ENCODE data around the gene ZNF311.

ZNF311 gene

DNA sequence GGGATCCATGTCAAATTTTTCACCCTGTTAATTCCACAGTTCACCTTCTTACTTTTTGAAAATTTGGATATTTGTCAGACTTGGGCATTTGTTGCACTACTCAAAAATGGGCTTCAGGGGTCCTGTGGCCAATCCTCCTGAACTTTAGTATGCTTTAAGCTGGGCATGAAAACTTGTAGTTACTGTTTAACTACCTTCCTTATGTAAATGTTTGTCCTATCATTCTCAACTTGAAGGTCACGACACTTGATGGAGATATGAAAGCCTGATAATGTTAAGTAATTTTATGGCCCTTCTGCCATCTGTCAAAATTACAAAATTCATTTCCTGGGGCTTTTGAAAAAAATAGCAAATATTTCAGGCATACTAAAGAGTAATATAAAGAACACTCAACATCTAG is 4.2 kb upstream of the ZNF311 start:
- DNase-seq (ENCODE audit: low read depth in 1 of 2, low spot score in 1 of 2): no peak
- H3K4me3 ChIP-seq (replicated peaks; ENCODE audit: insufficient read depth, low read length): no peak overlapping the region
- TF ChIP-seq SPI1 (IDR thresholded peaks at IDR 0.05; ENCODE audit: borderline replicate concordance, low read depth): no peak
- TF ChIP-seq, protein P1, sequence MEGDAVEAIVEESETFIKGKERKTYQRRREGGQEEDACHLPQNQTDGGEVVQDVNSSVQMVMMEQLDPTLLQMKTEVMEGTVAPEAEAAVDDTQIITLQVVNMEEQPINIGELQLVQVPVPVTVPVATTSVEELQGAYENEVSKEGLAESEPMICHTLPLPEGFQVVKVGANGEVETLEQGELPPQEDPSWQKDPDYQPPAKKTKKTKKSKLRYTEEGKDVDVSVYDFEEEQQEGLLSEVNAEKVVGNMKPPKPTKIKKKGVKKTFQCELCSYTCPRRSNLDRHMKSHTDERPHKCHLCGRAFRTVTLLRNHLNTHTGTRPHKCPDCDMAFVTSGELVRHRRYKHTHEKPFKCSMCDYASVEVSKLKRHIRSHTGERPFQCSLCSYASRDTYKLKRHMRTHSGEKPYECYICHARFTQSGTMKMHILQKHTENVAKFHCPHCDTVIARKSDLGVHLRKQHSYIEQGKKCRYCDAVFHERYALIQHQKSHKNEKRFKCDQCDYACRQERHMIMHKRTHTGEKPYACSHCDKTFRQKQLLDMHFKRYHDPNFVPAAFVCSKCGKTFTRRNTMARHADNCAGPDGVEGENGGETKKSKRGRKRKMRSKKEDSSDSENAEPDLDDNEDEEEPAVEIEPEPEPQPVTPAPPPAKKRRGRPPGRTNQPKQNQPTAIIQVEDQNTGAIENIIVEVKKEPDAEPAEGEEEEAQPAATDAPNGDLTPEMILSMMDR (IDR thresholded peaks at IDR 0.05; ENCODE audit: insufficient read depth, low read length): no peak
- no peaks in the 10 kb centered on the region for H3K27me3 ChIP-seq (ENCODE audit: insufficient read depth, poor library complexity, severe bottlenecking)
- H3K27ac ChIP-seq (replicated peaks): no peak overlapping the region

DNA sequence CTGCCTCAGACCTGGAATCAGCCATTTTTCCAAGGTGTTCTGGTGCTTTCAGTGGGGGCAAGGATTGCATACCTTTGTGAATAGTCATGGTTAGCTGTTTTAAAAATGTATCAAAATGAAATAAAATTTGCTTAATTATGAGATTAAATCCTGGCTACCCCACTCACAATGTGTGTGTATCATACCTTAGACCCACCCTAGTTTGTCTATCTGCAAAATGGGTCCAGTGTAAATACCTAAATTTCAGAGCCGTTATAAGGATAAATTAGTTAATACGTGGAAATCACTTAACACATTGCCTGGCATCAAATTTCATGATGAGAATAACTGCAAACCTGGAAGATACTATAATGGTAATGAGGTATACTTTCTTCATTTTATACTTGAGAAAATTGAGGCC is 3.0 kb upstream of the ZNF311 start:
- H3K4me3 ChIP-seq (replicated peaks; ENCODE audit: insufficient read depth, low read length): no peak overlapping the region
- DNase-seq (ENCODE audit: low read depth in 1 of 2, low spot score in 1 of 2): no peak
- H3K27me3 ChIP-seq (ENCODE audit: insufficient read depth, poor library complexity, severe bottlenecking): no peaks in the 10 kb centered on the region
- TF ChIP-seq GABPA (IDR thresholded peaks at IDR 0.05; ENCODE audit: low read depth) (no peak), SPI1 (IDR thresholded peaks at IDR 0.05; ENCODE audit: borderline replicate concordance, low read depth) (no peak), POLR2AphosphoS5 (IDR thresholded peaks at IDR 0.05; ENCODE audit: low read depth) (no peak)
- TF ChIP-seq, protein P2, sequence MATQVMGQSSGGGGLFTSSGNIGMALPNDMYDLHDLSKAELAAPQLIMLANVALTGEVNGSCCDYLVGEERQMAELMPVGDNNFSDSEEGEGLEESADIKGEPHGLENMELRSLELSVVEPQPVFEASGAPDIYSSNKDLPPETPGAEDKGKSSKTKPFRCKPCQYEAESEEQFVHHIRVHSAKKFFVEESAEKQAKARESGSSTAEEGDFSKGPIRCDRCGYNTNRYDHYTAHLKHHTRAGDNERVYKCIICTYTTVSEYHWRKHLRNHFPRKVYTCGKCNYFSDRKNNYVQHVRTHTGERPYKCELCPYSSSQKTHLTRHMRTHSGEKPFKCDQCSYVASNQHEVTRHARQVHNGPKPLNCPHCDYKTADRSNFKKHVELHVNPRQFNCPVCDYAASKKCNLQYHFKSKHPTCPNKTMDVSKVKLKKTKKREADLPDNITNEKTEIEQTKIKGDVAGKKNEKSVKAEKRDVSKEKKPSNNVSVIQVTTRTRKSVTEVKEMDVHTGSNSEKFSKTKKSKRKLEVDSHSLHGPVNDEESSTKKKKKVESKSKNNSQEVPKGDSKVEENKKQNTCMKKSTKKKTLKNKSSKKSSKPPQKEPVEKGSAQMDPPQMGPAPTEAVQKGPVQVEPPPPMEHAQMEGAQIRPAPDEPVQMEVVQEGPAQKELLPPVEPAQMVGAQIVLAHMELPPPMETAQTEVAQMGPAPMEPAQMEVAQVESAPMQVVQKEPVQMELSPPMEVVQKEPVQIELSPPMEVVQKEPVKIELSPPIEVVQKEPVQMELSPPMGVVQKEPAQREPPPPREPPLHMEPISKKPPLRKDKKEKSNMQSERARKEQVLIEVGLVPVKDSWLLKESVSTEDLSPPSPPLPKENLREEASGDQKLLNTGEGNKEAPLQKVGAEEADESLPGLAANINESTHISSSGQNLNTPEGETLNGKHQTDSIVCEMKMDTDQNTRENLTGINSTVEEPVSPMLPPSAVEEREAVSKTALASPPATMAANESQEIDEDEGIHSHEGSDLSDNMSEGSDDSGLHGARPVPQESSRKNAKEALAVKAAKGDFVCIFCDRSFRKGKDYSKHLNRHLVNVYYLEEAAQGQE (IDR thresholded peaks at IDR 0.05; ENCODE audit: insufficient replicate concordance, low read depth): no peak
- TF ChIP-seq, protein P1 (IDR thresholded peaks at IDR 0.05; ENCODE audit: insufficient read depth, low read length): no peak
- H3K27ac ChIP-seq (replicated peaks): no peak overlapping the region

DNA sequence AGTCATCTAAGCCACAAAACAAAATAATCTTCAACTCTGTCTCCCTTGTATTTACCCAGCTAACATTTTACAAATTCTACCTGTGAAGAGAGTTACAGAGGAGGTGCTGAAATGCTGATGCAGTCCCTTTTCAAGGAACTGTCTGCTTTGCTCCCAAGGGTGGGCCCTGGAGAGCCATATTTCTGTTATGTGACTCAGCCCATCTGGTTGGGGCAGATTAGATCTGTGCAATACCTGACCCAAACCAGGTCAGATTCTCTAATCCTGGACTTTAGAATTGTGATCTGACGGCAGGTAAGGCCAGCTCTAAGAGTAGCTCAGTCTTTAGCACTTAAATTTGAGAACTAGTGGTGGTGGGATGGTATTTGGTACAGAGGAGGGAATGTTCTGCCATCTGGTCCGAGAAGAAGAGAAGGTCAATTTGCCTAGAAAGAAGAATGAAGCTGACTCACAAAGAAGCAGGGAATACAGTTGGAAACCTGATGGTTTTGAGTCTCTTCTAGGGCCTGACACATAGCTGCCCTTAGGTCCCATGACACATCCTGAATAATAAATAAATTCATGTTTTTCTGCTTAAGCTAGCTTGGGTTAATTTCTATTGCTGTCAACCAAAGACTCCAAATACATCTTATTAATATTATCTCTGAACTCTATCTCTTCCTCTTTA is 8.1 kb downstream of the ZNF311 start:
- no peak for DNase-seq (ENCODE audit: low read depth in 1 of 2, low spot score in 1 of 2)
- TF ChIP-seq, protein P1 (IDR thresholded peaks at IDR 0.05; ENCODE audit: insufficient read depth, low read length): no peak
- TF ChIP-seq, protein P2 (IDR thresholded peaks at IDR 0.05; ENCODE audit: insufficient replicate concordance, low read depth): no peak
- TF ChIP-seq POLR2AphosphoS5 (IDR thresholded peaks at IDR 0.05; ENCODE audit: low read depth) (no peak), SPI1 (IDR thresholded peaks at IDR 0.05; ENCODE audit: borderline replicate concordance, low read depth) (no peak), GABPA (IDR thresholded peaks at IDR 0.05; ENCODE audit: low read depth) (no peak)
- H3K27ac ChIP-seq (replicated peaks): no peak overlapping the region

More for the DNA sequence above, 8.1 kb downstream of the ZNF311 start:
- no peaks in the 10 kb centered on the region for H3K27me3 ChIP-seq (ENCODE audit: insufficient read depth, poor library complexity, severe bottlenecking)
- no peak overlapping the region for H3K4me3 ChIP-seq (replicated peaks; ENCODE audit: insufficient read depth, low read length)
